K562 (cell line): ENCODE measurements around the gene CFAP107. TPM values are rescaled to one million over a fixed set of nuclear protein-coding genes. Genes with fewer than 3 reads are reported as not detected.
A peak's percentile ranks its signal among the peaks of the same experiment; 100 is the strongest.

Experiments used
- AFF1 ChIP-seq, 2 experiments: fragments of 450-650 bp; IDR thresholded peaks; 2 replicates each; pipeline ENCODE4 v1.6.1; 2018; ENCODE audit warnings: mild to moderate bottlenecking in 2 of 2, low read depth in 1 of 2; ENCODE audit not compliant: partially characterized antibody in 2 of 2
- ATF7 ChIP-seq: fragments of 450-650 bp; IDR thresholded peaks from 2 replicates; pipeline ENCODE4 v1.7.1; 2014; ENCODE audit warnings: mild to moderate bottlenecking, moderate library complexity
- BCOR ChIP-seq: fragments of 450-650 bp; IDR thresholded peaks from 2 replicates; pipeline ENCODE4 v1.6.1; 2016
- CHAMP1 ChIP-seq: fragments of 450-650 bp; IDR thresholded peaks from 2 replicates; pipeline ENCODE4 v1.6.1; 2016; ENCODE audit warnings: mild to moderate bottlenecking
- CREM ChIP-seq: IDR thresholded peaks from 2 replicates; pipeline ENCODE4 v1.6.1; 2014; ENCODE audit warnings: antibody characterized with exemption, low read depth
- DLX4 ChIP-seq: fragments of 250-450 bp; sonication (Bioruptor Pico); IDR thresholded peaks from 2 replicates; pipeline ENCODE4 v1.6.1; 2021; ENCODE audit warnings: mild to moderate bottlenecking
- ELF2 ChIP-seq: fragments of 250-450 bp; sonication (Bioruptor Pico); IDR thresholded peaks from 2 replicates; pipeline ENCODE4 v1.5.0; 2021; ENCODE audit warnings: mild to moderate bottlenecking
- FUS ChIP-seq: fragments of 200-400 bp; formaldehyde crosslinking; optimal IDR thresholded peaks from 2 replicates; pipeline ENCODE3; 2017; ENCODE audit warnings: low read depth, low read length
- MEIS2 ChIP-seq: fragments of 450-650 bp; IDR thresholded peaks from 2 replicates; pipeline ENCODE4 v1.6.1; 2014; ENCODE audit warnings: mild to moderate bottlenecking; ENCODE audit not compliant: partially characterized antibody
- PML ChIP-seq: IDR thresholded peaks from 2 replicates; pipeline ENCODE4 v1.6.1; 2012; ENCODE audit warnings: low read length, inconsistent platforms
- SMAD3 ChIP-seq: fragments of 450-650 bp; formaldehyde crosslinking; conservative IDR thresholded peaks from 2 replicates; pipeline ENCODE4 v1.4.0; 2020; ENCODE audit warnings: mild to moderate bottlenecking
- SRSF9 ChIP-seq: fragments of 200-400 bp; formaldehyde crosslinking; IDR thresholded peaks from 2 replicates; pipeline ENCODE4 v1.6.1; 2017; ENCODE audit warnings: low read depth, low read length, borderline replicate concordance
- STAT6 ChIP-seq: sonication (generic); formaldehyde crosslinking; IDR thresholded peaks from 2 replicates; pipeline ENCODE4 v1.8.1; 2023; ENCODE audit warnings: mild to moderate bottlenecking, missing genetic modification reagents
- TAF15 ChIP-seq: fragments of 200-400 bp; formaldehyde crosslinking; IDR thresholded peaks from 2 replicates; pipeline ENCODE4 v1.6.1; 2017; ENCODE audit warnings: mild to moderate bottlenecking, low read depth, low read length, moderate library complexity
- ZBTB9 ChIP-seq: fragments of 450-650 bp; formaldehyde crosslinking; IDR thresholded peaks from 2 replicates; pipeline ENCODE4 v1.4.0; 2020; ENCODE audit warnings: mild to moderate bottlenecking, moderate library complexity
- ZFP36 ChIP-seq: fragments of 150-350 bp; IDR thresholded peaks from 2 replicates; pipeline ENCODE4 v1.6.1; 2018; ENCODE audit warnings: low read length, low read depth; ENCODE audit not compliant: partially characterized antibody
- ZNF133 ChIP-seq: fragments of 250-450 bp; sonication (Bioruptor Pico); IDR thresholded peaks from 2 replicates; pipeline ENCODE4 v1.4.0; 2020; ENCODE audit warnings: mild to moderate bottlenecking
- polyA plus RNA-seq, 8 experiments: library from polyadenylated mRNA; depleted of rRNA in 4 of 8; stranded (reverse) in 5 of 8; unstranded in 3 of 8; fragments of >200 nt; fragmentation: Nextera tagmentation in 2 of 8; fragmentation: Illumina TruSeq in 1 of 8; extraction: Ambion mirVana in 2 of 8; extraction: Trizol in 1 of 8; gene quantifications; 2 replicates each; pipeline versions ENCODE4 v1.2.1 to v1.2.3, GENCODE V29; 2011 to 2014; ENCODE audit warnings: inconsistent platforms in 1 of 8, missing spikeins in 1 of 8
- total RNA-seq, 7 experiments: library from RNA; depleted of rRNA in 6 of 7; stranded (reverse); fragments of >200 nt in 6 of 7; fragmentation: Illumina TruSeq in 2 of 7; extraction: Trizol in 2 of 7; gene quantifications; 2 replicates each; pipeline versions ENCODE4 v1.2.1 to v1.2.3, GENCODE V29; 2011 to 2021; ENCODE audit warnings: low replicate concordance in 1 of 7

The CFAP107 gene
- total and polyA plus RNA-seq, 9 of the 15 experiments (the other 6 are each of a cell fraction or from before 2014, with no cell fraction given): 0.03 to 0.08 TPM; not detected in 7

- TF ChIP-seq AFF1 (IDR thresholded peaks at IDR 0.05; ENCODE audit: low read depth in 1 of 2, partially characterized antibody in 2 of 2) (peak; percentile 59 to 69), ZFP36 (no peak), CREM (no peak), SRSF9 (no peak), SMAD3 (CRISPR knock-in tag) (peak; percentile 76; the same call in 1 of the 2 replicates), PML (peak; percentile 32; the same call in 1 of the 2 replicates), CHAMP1 (no peak), FUS (no peak), ZBTB9 (CRISPR knock-in tag) (no peak), TAF15 (no peak), BCOR (peak; percentile 89; the same call in 1 of the 2 replicates), MEIS2 (peak; percentile 49), DLX4 (no peak), ATF7 (peak; percentile 94), STAT6 (CRISPR knock-in tag) (no peak), ZNF133 (no peak), ELF2 (no peak)
Measured at GRCh38 chr1:12745126-12745991, 641 bp upstream of the CFAP107 start (continued).
